DND-41 (cell line): ENCODE results near the gene BMP2.
A peak's percentile ranks its signal among the peaks of the same experiment; 100 is the strongest.

Experiments
- ATAC-seq: fragments of 200-7000 bp; cut with Tn5 transposase; 3 replicates; pipeline ENCODE4 v1.9.1; 2021; ENCODE audit warnings: low read depth; ENCODE audit not compliant: insufficient read depth
- DNase-seq: peaks from one replicate; pipeline ENCODE4 v3.0.0-alpha.2; 2020
- H2AFZ ChIP-seq: 2 replicates; pipeline ENCODE4 v1.6.0; 2012; ENCODE audit warnings: low read depth, low read length
- H3K27ac ChIP-seq: 2 replicates; pipeline ENCODE4 v1.5.1; 2012; ENCODE audit warnings: low read length, inconsistent platforms
- H3K27me3 ChIP-seq: fragments of 200-600 bp; sonication (generic); 2 replicates; pipeline ENCODE4 v1.6.0; 2012; ENCODE audit warnings: low read length, mild to moderate bottlenecking, inconsistent platforms; ENCODE audit not compliant: insufficient read depth, poor library complexity
- H3K36me3 ChIP-seq: 2 replicates; pipeline ENCODE4 v1.5.1; 2012; ENCODE audit warnings: low read length, inconsistent platforms; ENCODE audit not compliant: insufficient read depth
- H3K4me1 ChIP-seq: 2 replicates; pipeline ENCODE4 v1.5.1; 2012; ENCODE audit warnings: mild to moderate bottlenecking, low read length; ENCODE audit not compliant: insufficient read depth
- H3K4me2 ChIP-seq: 2 replicates; pipeline ENCODE4 v1.6.0; 2012; ENCODE audit warnings: mild to moderate bottlenecking, moderate library complexity, low read length, inconsistent platforms; ENCODE audit not compliant: insufficient read depth
- H3K4me3 ChIP-seq, 2 experiments: fragments of 200-600 bp in 1 of 2; shearing (Covaris generic) in 1 of 2; 2 replicates each; pipeline ENCODE4 v1.5.1; 2012 to 2016; ENCODE audit warnings: inconsistent platforms in 2 of 2, low read length in 2 of 2, mild to moderate bottlenecking in 2 of 2, low read depth in 1 of 2, moderate library complexity in 1 of 2
- H3K79me2 ChIP-seq: 2 replicates; pipeline ENCODE4 v1.6.0; 2012; ENCODE audit warnings: low read length, inconsistent platforms; ENCODE audit not compliant: insufficient read depth
- H3K9ac ChIP-seq: 2 replicates; pipeline ENCODE4 v1.6.0; 2012; ENCODE audit warnings: low read depth, mild to moderate bottlenecking, inconsistent platforms, low read length, moderate library complexity
- H3K9me3 ChIP-seq: 2 replicates; pipeline ENCODE4 v1.5.1; 2012; ENCODE audit warnings: low read length, moderate library complexity, mild to moderate bottlenecking, inconsistent platforms; ENCODE audit not compliant: insufficient read depth, severe bottlenecking
- H4K20me1 ChIP-seq: 2 replicates; pipeline ENCODE4 v1.6.0; 2012; ENCODE audit warnings: low read length; ENCODE audit not compliant: insufficient read depth
- CTCF ChIP-seq: IDR thresholded peaks from 2 replicates; pipeline ENCODE4 v1.5.1; 2012; ENCODE audit warnings: borderline replicate concordance, low read length, moderate library complexity, mild to moderate bottlenecking; ENCODE audit not compliant: poor library complexity, severe bottlenecking; ENCODE audit errors: extremely low read depth
- EZH2 ChIP-seq: IDR thresholded peaks from 3 replicates; pipeline ENCODE4 v1.6.1; 2012; ENCODE audit warnings: borderline replicate concordance, low read depth, mild to moderate bottlenecking, moderate library complexity, low read length, inconsistent platforms; ENCODE audit not compliant: severe bottlenecking

The BMP2 gene

GRCh38 chr20:6829510-6830116, 62.1 kb downstream of the BMP2 start:
- no peak for TF ChIP-seq EZH2
- peak; percentile 32 for TF ChIP-seq CTCF
- Histone ChIP-seq H3K4me2 (no peak overlapping the region), H3K4me3 (no peak overlapping the region), H3K4me1 (no peaks in the 10 kb centered on the region), H4K20me1 (no peaks in the 10 kb centered on the region), H3K27me3 (peaks cover 10% of the 10 kb centered on the region), H3K79me2 (no peaks in the 10 kb centered on the region), H2AFZ (no peak overlapping the region), H3K27ac (no peak overlapping the region), H3K36me3 (no peaks in the 10 kb centered on the region), H3K9me3 (no peaks in the 10 kb centered on the region), H3K9ac (no peak overlapping the region)
- DNase-seq = no peak
- peak; percentile 47; the same call in 1 of the 3 replicates for ATAC-seq
